ENCODE data around the gene MKX.

MKX gene

GRCh38 chr10:27745732-27746396, at the start of gene MKX:
TSS of gene MKX (minus strand) at chr10:27745819. CDS start at chr10:27743415, 2,404 bp downstream.
- DNase-seq (ENCODE audit: low read depth in 1 of 2, low spot score in 1 of 2): no peak

GRCh38 chr10:27794157-27794556, 48.5 kb upstream of the MKX start:
- DNase-seq (ENCODE audit: low read depth in 1 of 2, low spot score in 1 of 2): no peak

DNA sequence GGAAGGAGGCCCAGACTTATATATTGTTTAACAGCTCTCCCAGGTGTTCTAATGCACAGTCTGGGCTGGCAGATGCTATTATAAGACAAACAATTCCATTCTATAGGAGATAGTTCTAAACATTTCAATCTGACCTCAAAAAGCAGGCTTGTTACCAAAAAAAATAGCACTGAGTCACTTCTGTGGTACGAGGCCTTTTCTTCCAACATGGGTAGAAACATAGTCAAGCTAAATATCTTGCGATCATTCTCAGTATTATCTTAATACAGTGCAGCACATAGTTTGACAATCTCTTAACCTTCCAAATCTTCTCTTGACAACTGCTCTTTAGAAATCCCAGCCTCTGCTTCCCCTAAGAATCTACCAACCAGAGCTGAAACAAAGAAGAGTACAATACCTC, 46.6 kb upstream of the MKX start:
- DNase-seq (ENCODE audit: low read depth in 1 of 2, low spot score in 1 of 2): no peak

GRCh38 chr10:27784272-27784671, 38.7 kb upstream of the MKX start:
- no peak for DNase-seq (ENCODE audit: low read depth in 1 of 2, low spot score in 1 of 2)

DNA sequence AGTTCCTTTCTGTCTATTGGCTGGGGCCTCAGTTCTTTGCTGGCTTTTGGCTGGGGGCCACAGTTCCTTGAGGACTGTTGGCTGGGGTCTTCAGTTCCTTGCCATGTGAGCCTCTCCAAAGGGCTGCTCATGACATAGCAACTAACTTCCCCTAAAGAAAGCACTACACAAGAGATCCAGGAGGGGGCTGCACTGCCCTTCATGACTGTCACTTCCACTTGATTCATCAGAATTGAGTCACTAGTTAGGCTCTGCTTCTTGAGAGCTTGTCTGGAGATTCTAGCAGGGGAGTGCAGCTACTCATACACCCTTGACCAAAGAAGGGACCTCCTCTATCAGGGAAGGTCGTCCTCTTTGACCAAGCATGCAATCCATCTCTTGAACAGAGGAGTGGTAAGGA, 38.0 kb upstream of the MKX start:
- DNase-seq (ENCODE audit: low read depth in 1 of 2, low spot score in 1 of 2): no peak

GRCh38 chr10:27779462-27780015, 33.9 kb upstream of the MKX start:
- DNase-seq (ENCODE audit: low read depth in 1 of 2, low spot score in 1 of 2): no peak

GRCh38 chr10:27774831-27775230, 29.2 kb upstream of the MKX start:
- DNase-seq (ENCODE audit: low read depth in 1 of 2, low spot score in 1 of 2): no peak

GRCh38 chr10:27771231-27771630, 25.6 kb upstream of the MKX start:
- no peak for DNase-seq (ENCODE audit: low read depth in 1 of 2, low spot score in 1 of 2)

GRCh38 chr10:27770181-27770580, 24.6 kb upstream of the MKX start:
- DNase-seq (ENCODE audit: low read depth in 1 of 2, low spot score in 1 of 2): no peak

- no peak for DNase-seq (ENCODE audit: low read depth in 1 of 2, low spot score in 1 of 2)
These were observed 15.2 kb upstream of the MKX start for GRCh38 chr10:27760867-27761266.

GRCh38 chr10:27759483-27760272, 14.1 kb upstream of the MKX start:
- DNase-seq (ENCODE audit: low read depth in 1 of 2, low spot score in 1 of 2): no peak

DNA sequence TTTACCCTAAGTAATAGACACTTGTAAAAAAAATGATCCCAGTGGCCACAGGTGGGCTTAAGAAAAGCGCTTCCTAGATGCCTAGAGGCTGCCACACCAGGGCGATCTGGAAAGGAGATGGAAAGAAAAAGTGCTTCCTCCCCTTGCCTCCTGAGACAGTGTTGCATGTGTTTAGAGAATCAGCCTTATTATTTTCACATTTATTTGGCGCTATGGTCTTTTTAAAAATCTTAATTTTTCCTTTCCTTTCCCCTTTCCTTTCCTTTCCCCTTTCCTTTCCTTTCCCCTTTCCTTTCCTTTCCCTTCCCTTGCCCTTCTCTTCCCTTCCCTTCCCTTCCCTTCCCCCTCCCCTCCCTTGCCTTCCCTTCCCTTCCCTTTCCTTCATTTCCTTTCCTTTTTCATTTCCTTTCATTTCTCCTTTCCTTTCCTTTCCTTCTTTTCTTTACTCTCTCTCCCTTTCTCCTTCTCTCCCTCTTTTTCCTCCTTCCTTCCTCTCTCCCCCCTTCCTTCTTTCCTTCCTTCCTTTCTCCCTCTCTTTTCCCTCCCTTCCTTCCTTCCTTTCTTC, 7.1 kb upstream of the MKX start:
- no peak for DNase-seq (ENCODE audit: low read depth in 1 of 2, low spot score in 1 of 2)

- DNase-seq (ENCODE audit: low read depth in 1 of 2, low spot score in 1 of 2): no peak
These were observed 3.0 kb upstream of the MKX start for GRCh38 chr10:27748601-27749000.

DNA sequence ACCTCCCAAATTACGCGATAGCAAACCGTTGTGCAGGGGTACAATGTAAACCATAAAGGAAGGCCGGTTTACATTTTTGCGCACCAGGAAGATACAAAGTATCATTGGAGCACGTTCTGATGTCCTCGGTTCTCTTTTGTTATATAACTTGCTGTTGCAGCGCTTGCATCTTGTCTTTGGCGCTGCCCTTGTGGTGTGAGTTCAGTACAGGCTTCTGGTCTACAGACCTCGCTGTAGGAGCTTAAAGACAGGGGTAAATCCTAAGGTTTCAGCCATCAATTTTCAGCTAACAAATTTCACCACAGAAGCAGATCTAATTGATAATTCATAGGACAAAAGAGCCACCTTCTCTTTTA, 1.5 kb upstream of the MKX start:
- DNase-seq (ENCODE audit: low read depth in 1 of 2, low spot score in 1 of 2): no peak

DNA sequence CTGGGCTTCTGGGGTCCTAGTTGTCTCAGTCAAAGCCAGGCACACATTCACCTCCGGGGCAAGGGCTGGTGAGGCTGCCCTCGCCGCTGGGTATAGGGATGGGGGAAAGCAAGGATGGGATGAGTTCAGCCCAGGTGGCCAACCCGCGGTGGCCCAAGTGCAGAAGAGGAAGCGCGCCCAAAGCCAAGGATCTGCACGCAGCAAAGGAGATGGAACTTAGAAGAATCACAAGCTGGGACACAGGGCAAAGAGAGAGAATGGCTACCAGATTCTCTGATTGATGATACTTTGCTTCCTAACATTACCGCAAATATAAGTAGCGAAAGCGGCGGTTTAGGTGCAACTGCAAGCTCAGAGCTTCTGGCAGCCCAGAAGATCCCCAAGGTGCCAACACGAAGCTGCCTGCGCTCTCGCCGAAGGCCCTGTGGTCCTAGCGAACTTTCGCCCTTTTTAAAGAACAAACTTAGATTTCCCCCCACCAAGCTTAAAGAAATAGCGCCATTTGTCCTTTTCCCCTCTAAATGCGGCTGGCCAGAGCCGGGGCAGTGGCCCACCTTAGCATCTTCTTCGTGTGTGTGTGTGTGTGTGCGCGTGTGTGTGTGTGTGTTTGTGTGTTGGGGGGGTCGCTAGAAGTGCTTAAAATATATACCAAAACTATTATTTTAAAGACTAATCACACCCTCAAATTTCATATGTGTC, 927 bp upstream of the MKX start:
- DNase-seq (ENCODE audit: low read depth in 1 of 2, low spot score in 1 of 2): no peak

- DNase-seq (ENCODE audit: low read depth in 1 of 2, low spot score in 1 of 2): no peak
These were observed 552 bp downstream of the MKX start for GRCh38 chr10:27744802-27745731.

DNA sequence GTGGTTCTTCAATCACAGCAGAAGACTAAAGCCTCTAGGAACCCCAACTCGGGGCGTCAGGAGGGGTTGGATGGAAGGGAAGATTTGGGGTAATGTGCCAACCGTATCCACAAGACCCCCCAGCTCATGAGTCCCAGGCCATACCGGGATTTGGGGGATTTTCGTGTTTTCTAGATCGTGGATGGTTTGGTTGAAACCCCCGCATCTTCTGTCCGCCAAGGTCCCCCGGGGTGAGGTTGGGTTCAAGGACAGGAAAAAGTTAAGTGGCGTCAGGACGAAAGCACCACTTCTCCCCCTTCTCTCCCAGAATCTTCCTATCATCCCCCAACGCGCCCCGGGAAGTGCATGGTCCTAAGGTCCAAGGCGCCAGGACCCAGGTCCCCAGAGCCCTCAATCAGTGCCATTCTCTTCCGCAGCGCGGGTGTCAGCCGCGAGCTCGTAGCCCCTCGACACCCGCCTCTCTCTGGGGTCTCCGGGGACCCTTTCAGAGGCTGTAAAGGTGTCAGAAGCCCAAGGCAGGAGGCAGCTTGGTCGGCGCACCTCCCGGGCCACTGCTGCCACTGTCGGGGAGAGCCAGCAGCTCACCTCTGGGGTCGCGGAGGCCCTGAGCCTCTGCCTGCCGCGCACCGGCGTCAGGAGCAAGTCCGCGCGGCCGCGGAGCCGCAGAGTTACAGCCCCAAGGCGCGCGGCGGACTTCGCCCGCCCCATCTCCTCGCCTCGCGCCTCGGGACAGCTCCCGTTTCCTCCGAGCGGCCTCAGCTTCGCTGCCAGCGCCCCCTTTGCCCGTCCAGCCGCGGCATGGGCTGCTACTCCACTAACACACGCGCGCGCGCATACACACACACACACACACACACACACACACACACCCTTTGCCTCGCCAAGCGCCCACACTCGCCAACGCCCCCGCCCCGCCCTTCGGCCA, 1.5 kb downstream of the MKX start:
- no peak for DNase-seq (ENCODE audit: low read depth in 1 of 2, low spot score in 1 of 2)

DNA sequence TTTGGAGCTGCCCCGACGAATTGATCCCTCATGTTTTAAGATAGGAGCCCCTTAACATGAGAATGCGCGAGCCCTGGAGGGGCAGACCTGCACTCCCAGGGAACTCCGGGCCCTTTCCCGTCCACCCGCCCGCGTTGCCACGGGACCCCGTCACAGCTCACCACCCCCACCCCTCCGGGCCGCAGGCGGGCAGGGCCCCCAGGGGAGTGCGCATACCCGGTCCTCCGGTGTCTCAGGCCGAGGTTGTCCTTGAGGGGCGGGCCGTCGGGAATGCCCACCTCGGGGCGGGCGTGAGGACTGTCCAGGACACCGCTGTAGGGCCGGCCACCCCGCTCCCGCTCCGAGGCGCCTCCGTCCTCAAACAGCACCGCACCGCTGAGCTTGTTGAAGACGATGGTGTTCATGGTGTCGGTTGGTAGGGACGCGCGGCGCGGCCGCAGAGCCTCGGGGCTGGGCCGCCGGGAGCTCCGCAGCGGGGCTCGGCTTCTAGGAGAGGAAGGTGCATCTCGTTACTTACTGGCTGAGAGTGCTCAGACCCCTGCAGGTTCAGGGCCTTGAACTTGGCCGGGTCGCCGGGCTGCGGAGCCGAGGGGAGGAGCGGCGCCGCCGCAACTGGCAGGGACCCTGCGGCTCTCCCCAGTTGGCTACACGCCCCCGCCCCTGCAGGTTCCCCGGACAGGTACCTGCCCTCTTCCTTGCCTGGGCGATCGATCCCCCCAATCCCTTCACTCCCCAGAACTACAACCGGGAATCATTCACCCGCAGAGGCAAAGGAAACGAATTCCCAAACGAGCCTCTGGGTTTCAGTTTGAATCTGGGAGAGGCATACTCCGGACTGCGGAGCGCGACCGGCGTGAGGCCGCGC, 2.4 kb downstream of the MKX start:
- no peak for DNase-seq (ENCODE audit: low read depth in 1 of 2, low spot score in 1 of 2)
